ENCODE measurements around the gene TACC2.

The TACC2 gene

GRCh38 chr10:122122493-122122892 lies 133.5 kb downstream of the TACC2 start:
- TF ChIP-seq CTCF (IDR thresholded peaks at IDR 0.05; ENCODE audit: control insufficient read depth, extremely low read depth, insufficient read depth), result no peak
- DNase-seq (ENCODE audit: low read depth), result no peak
- H3K4me3 ChIP-seq (ENCODE audit: low read depth, low read length), result no peak overlapping the region

GRCh38 chr10:122123186-122123585 lies 134.2 kb downstream of the TACC2 start:
- no peak for DNase-seq (ENCODE audit: low read depth)
- H3K4me3 ChIP-seq (ENCODE audit: low read depth, low read length), result no peak overlapping the region
- TF ChIP-seq CTCF (IDR thresholded peaks at IDR 0.05; ENCODE audit: control insufficient read depth, extremely low read depth, insufficient read depth), result no peak

GRCh38 chr10:122124342-122124741 lies 135.4 kb downstream of the TACC2 start:
- DNase-seq (ENCODE audit: low read depth), result no peak
- H3K4me3 ChIP-seq (ENCODE audit: low read depth, low read length), result no peak overlapping the region
- no peak for TF ChIP-seq CTCF (IDR thresholded peaks at IDR 0.05; ENCODE audit: control insufficient read depth, extremely low read depth, insufficient read depth)

DNA sequence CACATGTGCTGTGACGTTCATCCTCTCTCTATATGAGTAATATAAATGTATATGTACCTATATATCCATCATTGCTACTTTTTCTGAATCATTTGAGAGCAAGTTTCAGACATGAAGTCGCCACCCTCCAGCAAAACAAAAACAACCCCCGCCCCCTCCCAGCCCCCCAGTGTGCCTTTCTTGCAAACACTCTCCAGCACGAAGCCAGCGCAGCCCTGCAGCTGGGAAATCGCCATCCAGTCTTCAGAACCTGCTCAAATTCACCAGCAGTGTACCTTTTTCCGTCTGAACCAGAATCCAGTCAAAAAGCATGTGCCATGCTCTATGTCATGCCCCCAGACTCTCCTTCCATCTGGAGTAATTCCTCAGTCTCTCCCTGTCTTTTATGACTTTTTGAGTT lies 135.8 kb downstream of the TACC2 start:
- H3K4me3 ChIP-seq (ENCODE audit: low read depth, low read length), result no peak overlapping the region
- no peak for DNase-seq (ENCODE audit: low read depth)
- no peak for TF ChIP-seq CTCF (IDR thresholded peaks at IDR 0.05; ENCODE audit: control insufficient read depth, extremely low read depth, insufficient read depth)

DNA sequence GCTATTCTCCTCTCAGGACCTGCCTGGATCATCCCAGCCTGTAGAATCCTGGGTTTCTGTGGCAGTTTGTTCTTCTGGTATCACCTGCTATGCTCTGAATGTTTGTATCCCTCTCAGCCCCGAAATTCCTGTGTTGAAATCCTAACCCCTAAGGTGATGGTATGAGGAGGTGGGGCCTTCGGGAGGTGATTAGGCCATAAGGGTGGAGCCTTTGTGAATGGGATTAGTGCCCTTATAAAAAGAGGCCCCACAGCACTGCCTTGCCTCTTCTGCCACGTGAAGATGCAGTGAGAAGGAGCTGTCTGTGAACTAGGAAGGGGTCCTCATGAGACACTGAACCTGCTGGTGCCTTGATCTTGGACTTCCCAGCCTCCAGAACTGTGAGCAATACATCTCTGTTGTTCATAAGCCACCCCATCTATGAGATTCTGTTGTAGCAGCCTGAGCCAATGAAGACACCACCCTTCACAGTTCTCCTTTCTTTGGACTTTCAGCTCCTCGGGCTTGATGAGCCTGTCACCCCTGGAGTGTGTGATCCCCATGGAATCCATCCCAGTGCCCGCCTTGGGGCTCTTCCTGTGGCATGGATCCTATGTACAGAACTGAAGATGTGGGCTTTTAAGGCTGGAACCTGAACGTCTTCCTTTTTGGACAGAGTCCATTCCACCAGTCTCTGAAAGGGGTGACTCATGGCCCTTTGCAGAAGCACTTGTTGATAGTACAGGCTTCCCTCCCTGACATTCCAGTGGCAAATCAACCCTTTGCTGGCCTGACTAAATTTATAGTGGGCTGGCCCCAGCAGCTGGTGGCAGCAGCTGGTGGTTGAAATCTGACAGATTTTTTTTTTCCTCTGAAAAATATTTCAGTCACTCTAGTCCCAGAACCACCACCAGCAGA lies 138.0 kb downstream of the TACC2 start:
- DNase-seq (ENCODE audit: low read depth), result no peak
- H3K4me3 ChIP-seq (ENCODE audit: low read depth, low read length), result no peak overlapping the region
- TF ChIP-seq CTCF (IDR thresholded peaks at IDR 0.05; ENCODE audit: control insufficient read depth, extremely low read depth, insufficient read depth), result no peak

GRCh38 chr10:122127943-122128342 lies 139.0 kb downstream of the TACC2 start:
- H3K4me3 ChIP-seq (ENCODE audit: low read depth, low read length), result no peak overlapping the region
- DNase-seq (ENCODE audit: low read depth), result no peak
- TF ChIP-seq CTCF (IDR thresholded peaks at IDR 0.05; ENCODE audit: control insufficient read depth, extremely low read depth, insufficient read depth), result no peak

DNA sequence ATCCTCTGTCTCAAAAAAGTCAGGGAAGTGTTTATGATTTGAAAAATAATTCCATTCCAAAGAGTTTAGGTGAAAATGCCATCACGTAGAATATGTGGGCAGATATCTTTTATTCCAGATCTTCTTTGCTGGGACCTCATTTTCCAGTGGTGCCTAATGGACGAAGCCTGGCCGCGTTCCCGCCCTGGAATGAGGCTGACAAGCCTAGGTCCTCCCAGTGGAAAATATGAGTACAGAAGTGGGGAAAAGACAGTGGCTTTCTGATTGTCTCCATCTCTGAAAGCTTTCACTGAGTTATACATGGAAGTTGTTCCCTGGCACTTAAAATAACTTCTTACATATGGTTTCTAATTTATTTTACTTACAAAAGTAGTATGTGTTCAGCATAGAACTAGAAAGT lies 139.4 kb downstream of the TACC2 start:
- H3K4me3 ChIP-seq (ENCODE audit: low read depth, low read length), result no peak overlapping the region
- DNase-seq (ENCODE audit: low read depth), result no peak
- no peak for TF ChIP-seq CTCF (IDR thresholded peaks at IDR 0.05; ENCODE audit: control insufficient read depth, extremely low read depth, insufficient read depth)

All from LNCaP clone FGC (cell line).